Mesodermal cell (in vitro differentiated cells): ENCODE results near the gene H1-8.
"Not testable (repeated sequence)": the region's sequence is repeated elsewhere in the genome, so short reads cannot be mapped to it uniquely, and the experiment has no call there.

Source experiments
- H3K27ac ChIP-seq: 2 replicates; pipeline ENCODE4 v1.7.0; 2013; ENCODE audit warnings: mild to moderate bottlenecking, low read depth, low read length, moderate library complexity; ENCODE audit not compliant: severe bottlenecking
- H3K36me3 ChIP-seq: 2 replicates; pipeline ENCODE4 v1.7.1; 2013; ENCODE audit warnings: mild to moderate bottlenecking, low read length, moderate library complexity; ENCODE audit not compliant: control insufficient read depth, insufficient read depth
- H3K4me1 ChIP-seq: one replicate; pipeline ENCODE4 v1.7.1; 2013; ENCODE audit warnings: mild to moderate bottlenecking, low read length; ENCODE audit not compliant: insufficient read depth, control insufficient read depth, poor library complexity, severe bottlenecking
- H3K4me3 ChIP-seq: 2 replicates; pipeline ENCODE4 v1.7.0; 2013; ENCODE audit warnings: low read length, control low read depth, mild to moderate bottlenecking; ENCODE audit not compliant: insufficient read depth, poor library complexity, severe bottlenecking; ENCODE audit errors: extremely low read depth
- H3K9me3 ChIP-seq: 2 replicates; pipeline ENCODE4 v1.7.1; 2013; ENCODE audit warnings: mild to moderate bottlenecking, low read length, moderate library complexity; ENCODE audit not compliant: control insufficient read depth
- WGBS, 2 experiments: methylation state at CpG; one replicate each; pipeline ENCODE4 v1.1.5; 2013; ENCODE audit warnings: missing lambda C conversion rate in 2 of 2; ENCODE audit not compliant: insufficient coverage in 2 of 2; 5-methylcytosine and 5-hydroxymethylcytosine counted together

The H1-8 gene

GRCh38 chr3:129534428-129535027 is 8.4 kb upstream of the H1-8 start:
- no peaks in the 10 kb centered on the region for H3K36me3 ChIP-seq
- no peak overlapping the region for H3K27ac ChIP-seq
- H3K9me3 ChIP-seq: no peaks in the 10 kb centered on the region
- WGBS, 2 experiments: 45 to 63% methylated on average over 4 of the region's 4 CpGs
- no peak overlapping the region for H3K4me3 ChIP-seq
- H3K4me1 ChIP-seq: peaks cover 18% of the 10 kb centered on the region

- no peaks in the 10 kb centered on the region for H3K36me3 ChIP-seq
- H3K4me1 ChIP-seq: peaks cover 15% of the 10 kb centered on the region
- no peak overlapping the region for H3K4me3 ChIP-seq
- H3K27ac ChIP-seq: no peak overlapping the region
- H3K9me3 ChIP-seq: no peaks in the 10 kb centered on the region
- 80 to 83% methylated on average over 1 of the region's 1 CpG for WGBS, 2 experiments
These were observed 7.9 kb upstream of the H1-8 start for GRCh38 chr3:129535075-129535474.

GRCh38 chr3:129536374-129536667 is 6.7 kb upstream of the H1-8 start:
- Histone ChIP-seq H3K4me3 (no peak overlapping the region), H3K36me3 (no peaks in the 10 kb centered on the region)

GRCh38 chr3:129536804-129537203 is 6.2 kb upstream of the H1-8 start:
- no peaks in the 10 kb centered on the region for H3K36me3 ChIP-seq
- H3K27ac ChIP-seq: no peak overlapping the region
- 81 to 83% methylated on average over 3 of the region's 3 CpGs for WGBS, 2 experiments
- H3K4me1 ChIP-seq: peaks cover 9% of the 10 kb centered on the region
- H3K9me3 ChIP-seq: no peaks in the 10 kb centered on the region
- no peak overlapping the region for H3K4me3 ChIP-seq

More at GRCh38 chr3:129536374-129536667, 6.7 kb upstream of the H1-8 start:
- no peak overlapping the region for H3K27ac ChIP-seq
- H3K9me3 ChIP-seq: no peaks in the 10 kb centered on the region
- WGBS, 2 experiments: 90 to 100% methylated on average over 1 to 2 of the region's 2 CpGs
- H3K4me1 ChIP-seq: peaks cover 9% of the 10 kb centered on the region

GRCh38 chr3:129539206-129539605 is 3.8 kb upstream of the H1-8 start:
- H3K4me3 ChIP-seq: no peak overlapping the region
- H3K27ac ChIP-seq: no peak overlapping the region
- H3K36me3 ChIP-seq: no peaks in the 10 kb centered on the region
- H3K9me3 ChIP-seq: no peaks in the 10 kb centered on the region
- 80 to 88% methylated on average over 7 to 8 of the region's 8 CpGs for WGBS, 2 experiments
- H3K4me1 ChIP-seq: peaks cover 7% of the 10 kb centered on the region

- H3K36me3 ChIP-seq: no peaks in the 10 kb centered on the region
- H3K27ac ChIP-seq: no peak overlapping the region
- H3K9me3 ChIP-seq: no peaks in the 10 kb centered on the region
- WGBS, 2 experiments: 92 to 93% methylated on average over 6 to 7 of the region's 11 CpGs
- H3K4me1 ChIP-seq: no peaks in the 10 kb centered on the region
- no peak overlapping the region for H3K4me3 ChIP-seq
These were observed 2.0 kb upstream of the H1-8 start for GRCh38 chr3:129540776-129541516.

GRCh38 chr3:129542747-129543146 is 228 bp upstream of the H1-8 start:
- H3K27ac ChIP-seq: no peak overlapping the region
- H3K9me3 ChIP-seq: no peaks in the 10 kb centered on the region
- WGBS, 2 experiments: 88 to 90% methylated on average over 4 of the region's 5 CpGs
- H3K4me3 ChIP-seq: no peak overlapping the region
- no peaks in the 10 kb centered on the region for H3K36me3 ChIP-seq
- no peaks in the 10 kb centered on the region for H3K4me1 ChIP-seq

- H3K27ac ChIP-seq: no peak overlapping the region
- 82 to 92% methylated on average over 9 of the region's 9 CpGs for WGBS, 2 experiments
- H3K36me3 ChIP-seq: no peaks in the 10 kb centered on the region
These were observed 1.0 kb downstream of the H1-8 start for GRCh38 chr3:129543999-129544398.

GRCh38 chr3:129545951-129546350 is 3.0 kb downstream of the H1-8 start:
- not testable (repeated sequence) for H3K27ac ChIP-seq, H3K4me3 ChIP-seq, H3K9me3 ChIP-seq, H3K36me3 ChIP-seq
- WGBS, 2 experiments: 100% methylated on average over 2 to 3 of the region's 3 CpGs
- peaks cover 10% of the 10 kb centered on the region for H3K4me1 ChIP-seq

More at GRCh38 chr3:129543999-129544398, 1.0 kb downstream of the H1-8 start:
- no peak overlapping the region for H3K4me3 ChIP-seq
- peaks cover 3% of the 10 kb centered on the region for H3K4me1 ChIP-seq
- H3K9me3 ChIP-seq: no peaks in the 10 kb centered on the region

- H3K4me1 ChIP-seq: peaks cover 14% of the 10 kb centered on the region
- no peaks in the 10 kb centered on the region for H3K36me3 ChIP-seq
- no peak overlapping the region for H3K4me3 ChIP-seq
- WGBS, 2 experiments: 96 to 98% methylated on average over 20 to 24 of the region's 24 CpGs
- no peak overlapping the region for H3K27ac ChIP-seq
- H3K9me3 ChIP-seq: no peaks in the 10 kb centered on the region
These were observed 4.3 kb downstream of the H1-8 start for GRCh38 chr3:129547241-129547640.
